ENCODE results near the gene ZNF579. TPM values are rescaled to one million over a fixed set of nuclear protein-coding genes. Genes with fewer than 3 reads are reported as not detected.

The ZNF579 gene
- total and polyA plus RNA-seq, 9 of the 15 experiments (the other 6 are each of a cell fraction or from before 2014, with no cell fraction given) = 0.06 to 15.9 (median 1.6) TPM

DNA sequence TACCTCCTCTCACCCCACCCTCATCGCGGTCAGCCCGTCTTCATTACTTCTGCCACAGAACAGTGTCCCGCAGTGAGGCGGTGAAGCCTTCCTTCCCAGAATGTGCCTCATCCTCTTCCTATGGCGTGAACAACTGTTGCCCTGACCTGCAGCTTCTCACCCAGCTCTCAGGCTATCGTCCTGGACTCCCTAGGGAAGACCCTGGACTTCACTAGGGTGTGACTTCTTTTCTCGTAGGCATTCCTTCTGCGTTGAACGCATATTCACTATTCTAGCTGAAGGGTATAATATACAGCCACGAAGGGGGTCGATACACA, 25.8 kb upstream of the ZNF579 start (continued):
- TF ChIP-seq, protein P1, sequence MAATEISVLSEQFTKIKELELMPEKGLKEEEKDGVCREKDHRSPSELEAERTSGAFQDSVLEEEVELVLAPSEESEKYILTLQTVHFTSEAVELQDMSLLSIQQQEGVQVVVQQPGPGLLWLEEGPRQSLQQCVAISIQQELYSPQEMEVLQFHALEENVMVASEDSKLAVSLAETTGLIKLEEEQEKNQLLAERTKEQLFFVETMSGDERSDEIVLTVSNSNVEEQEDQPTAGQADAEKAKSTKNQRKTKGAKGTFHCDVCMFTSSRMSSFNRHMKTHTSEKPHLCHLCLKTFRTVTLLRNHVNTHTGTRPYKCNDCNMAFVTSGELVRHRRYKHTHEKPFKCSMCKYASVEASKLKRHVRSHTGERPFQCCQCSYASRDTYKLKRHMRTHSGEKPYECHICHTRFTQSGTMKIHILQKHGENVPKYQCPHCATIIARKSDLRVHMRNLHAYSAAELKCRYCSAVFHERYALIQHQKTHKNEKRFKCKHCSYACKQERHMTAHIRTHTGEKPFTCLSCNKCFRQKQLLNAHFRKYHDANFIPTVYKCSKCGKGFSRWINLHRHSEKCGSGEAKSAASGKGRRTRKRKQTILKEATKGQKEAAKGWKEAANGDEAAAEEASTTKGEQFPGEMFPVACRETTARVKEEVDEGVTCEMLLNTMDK (IDR thresholded peaks at IDR 0.05; ENCODE audit: borderline replicate concordance, insufficient read depth, low read depth, low read length, poor library complexity, severe bottlenecking) = no peak
- TF ChIP-seq, protein P2, sequence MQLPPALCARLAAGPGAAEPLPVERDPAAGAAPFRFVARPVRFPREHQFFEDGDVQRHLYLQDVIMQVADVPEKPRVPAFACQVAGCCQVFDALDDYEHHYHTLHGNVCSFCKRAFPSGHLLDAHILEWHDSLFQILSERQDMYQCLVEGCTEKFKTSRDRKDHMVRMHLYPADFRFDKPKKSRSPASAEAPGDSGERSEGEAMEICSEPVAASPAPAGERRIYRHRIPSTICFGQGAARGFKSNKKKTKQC (CRISPR knock-in tag; IDR thresholded peaks at IDR 0.05) = no peak
- TF ChIP-seq ZNF57 (CRISPR knock-in tag; IDR thresholded peaks at IDR 0.05) = no peak
- no peak for TF ChIP-seq POLR2A (conservative IDR thresholded peaks at IDR 0.05)
- TF ChIP-seq ZNF175 (CRISPR knock-in tag; IDR thresholded peaks at IDR 0.05; ENCODE audit: low read depth) = no peak
- TF ChIP-seq, protein P3, sequence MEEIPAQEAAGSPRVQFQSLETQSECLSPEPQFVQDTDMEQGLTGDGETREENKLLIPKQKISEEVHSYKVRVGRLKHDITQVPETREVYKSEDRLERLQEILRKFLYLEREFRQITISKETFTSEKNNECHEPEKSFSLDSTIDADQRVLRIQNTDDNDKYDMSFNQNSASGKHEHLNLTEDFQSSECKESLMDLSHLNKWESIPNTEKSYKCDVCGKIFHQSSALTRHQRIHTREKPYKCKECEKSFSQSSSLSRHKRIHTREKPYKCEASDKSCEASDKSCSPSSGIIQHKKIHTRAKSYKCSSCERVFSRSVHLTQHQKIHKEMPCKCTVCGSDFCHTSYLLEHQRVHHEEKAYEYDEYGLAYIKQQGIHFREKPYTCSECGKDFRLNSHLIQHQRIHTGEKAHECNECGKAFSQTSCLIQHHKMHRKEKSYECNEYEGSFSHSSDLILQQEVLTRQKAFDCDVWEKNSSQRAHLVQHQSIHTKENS (CRISPR knock-in tag; IDR thresholded peaks at IDR 0.05) = no peak

All from K562 (cell line).